SKM-1 (cell line): ENCODE results near the gene MDFI.

Experiments
- DNase-seq: peaks from one replicate; lab custom pipeline; 2025; ENCODE audit not compliant: unreplicated experiment; lab: John Stamatoyannopoulos, UW

Gene MDFI

DNA sequence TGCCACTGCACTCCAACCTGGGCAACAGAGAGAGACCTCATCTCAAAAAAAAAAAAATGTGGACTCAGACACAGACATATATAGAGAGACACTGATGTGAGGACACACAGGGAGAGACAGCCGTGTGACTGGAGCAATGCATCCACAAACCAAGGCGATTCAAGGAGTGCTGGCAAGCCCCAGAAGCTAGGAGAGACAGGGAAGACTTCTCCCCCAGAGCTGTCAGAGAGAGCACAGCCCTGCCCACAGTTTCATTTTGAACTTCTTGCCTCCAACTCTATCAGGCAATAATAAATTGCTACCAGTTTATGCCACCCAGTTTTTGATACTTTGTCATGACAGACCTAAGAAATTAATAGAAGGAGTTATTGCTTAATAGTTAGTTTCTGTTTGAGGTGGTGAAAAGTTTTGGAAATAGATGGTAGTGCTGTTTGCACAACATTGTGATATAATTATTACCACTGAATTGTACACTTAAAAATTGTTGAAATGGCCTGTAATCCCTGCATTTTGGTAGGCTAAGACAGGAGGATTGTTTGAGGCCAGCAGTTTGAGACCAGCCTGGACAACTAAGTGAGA, 5.1 kb upstream of the MDFI start:
- no peak for DNase-seq

DNA sequence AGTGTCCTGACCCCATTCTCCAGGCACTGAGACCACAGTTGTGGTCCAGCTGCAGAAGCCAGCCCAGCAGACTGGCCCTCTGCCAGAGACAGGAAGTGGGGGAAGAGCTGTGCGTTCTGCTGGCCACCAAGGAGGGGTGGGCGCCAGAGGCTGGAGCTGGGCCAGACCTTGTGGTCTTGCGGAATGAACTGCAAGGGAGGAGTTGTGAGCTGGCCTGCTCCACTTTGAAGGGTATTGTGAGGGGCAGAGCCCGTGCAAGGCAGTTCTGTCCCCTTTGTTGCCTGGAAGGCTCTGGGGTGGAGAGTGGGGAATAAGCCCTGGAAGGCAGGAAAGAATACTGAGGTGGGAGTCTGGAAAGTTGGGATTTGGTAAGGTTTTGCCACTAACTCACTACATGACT, 3.6 kb upstream of the MDFI start:
- DNase-seq: no peak

DNA sequence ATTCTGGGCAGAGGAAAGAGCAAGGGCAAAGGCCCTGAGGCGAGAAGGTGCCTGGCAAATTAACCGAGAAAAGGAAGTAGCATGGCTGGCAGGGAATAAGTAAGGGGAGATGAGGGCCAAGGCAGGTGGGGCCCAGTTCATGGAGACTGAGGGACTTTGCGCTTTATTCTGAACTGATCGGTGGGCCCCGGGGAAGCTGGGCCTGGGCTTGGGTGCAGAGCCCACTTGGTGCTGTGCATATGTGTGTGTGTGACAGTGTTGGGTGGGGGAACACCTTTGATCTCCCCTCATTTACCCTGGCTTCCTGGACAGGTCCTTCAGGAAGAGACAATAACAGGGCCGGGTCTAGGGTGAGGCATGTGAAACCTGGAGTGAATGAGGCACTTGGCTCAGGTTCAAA, 2.9 kb upstream of the MDFI start:
- DNase-seq: no peak

DNA sequence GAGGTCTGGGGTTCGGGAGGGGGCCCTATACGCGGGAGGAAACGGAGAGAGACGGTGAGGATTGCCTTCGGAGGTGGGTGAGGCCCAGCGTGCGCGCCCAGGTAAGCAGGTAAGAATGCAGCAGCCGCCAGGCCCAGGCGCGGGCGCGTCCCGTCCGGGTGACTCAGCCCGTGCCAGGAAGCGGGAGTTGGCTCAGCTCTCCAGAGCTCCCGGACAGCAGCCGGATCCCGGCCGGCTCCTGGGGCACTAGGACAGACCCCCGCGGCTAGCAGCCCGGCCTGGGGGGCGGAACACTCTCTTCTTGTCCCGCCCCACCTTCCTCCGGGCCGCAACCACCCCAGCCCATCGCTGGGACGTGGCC, 1.5 kb upstream of the MDFI start:
- no peak for DNase-seq

DNA sequence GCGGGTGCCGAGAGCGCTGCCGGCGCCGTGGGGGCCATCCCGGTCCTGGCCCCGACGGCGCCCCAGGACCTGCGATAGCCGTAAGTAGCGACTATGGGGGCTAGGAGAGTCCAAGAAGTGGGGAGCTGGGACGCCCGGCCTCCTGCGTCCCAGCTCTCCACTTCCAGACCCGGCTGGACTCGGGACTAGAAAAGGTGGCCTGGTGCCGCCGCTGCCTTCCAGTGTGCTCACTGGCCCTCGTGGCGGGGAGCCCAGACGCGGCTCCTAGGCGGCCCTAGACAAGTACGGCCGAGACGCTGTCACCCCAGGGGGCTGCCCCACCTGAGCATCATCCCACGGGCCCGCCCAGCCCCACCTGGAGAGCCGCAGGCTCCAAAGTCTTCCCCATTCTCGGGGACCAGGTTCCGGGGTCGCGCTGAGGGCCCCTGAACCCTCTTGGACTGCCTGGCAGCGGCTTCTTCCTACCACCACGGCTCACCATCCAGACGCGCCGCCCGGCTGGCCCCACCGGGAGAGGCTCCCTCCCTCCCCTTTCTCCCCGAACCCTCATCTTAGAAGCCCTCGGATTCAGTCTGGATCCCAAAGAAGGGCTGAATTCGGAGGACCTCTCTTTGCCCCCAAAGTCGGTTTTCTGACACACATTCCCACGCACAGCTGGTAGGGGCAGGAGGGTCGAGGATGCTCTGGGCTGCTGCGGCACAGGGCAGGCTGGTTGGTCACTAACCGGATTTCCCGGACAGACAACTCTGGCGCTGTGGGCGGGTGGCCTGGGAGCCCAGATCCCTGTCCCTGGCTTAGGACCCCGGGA, 870 bp upstream of the MDFI start:
- no peak for DNase-seq

DNA sequence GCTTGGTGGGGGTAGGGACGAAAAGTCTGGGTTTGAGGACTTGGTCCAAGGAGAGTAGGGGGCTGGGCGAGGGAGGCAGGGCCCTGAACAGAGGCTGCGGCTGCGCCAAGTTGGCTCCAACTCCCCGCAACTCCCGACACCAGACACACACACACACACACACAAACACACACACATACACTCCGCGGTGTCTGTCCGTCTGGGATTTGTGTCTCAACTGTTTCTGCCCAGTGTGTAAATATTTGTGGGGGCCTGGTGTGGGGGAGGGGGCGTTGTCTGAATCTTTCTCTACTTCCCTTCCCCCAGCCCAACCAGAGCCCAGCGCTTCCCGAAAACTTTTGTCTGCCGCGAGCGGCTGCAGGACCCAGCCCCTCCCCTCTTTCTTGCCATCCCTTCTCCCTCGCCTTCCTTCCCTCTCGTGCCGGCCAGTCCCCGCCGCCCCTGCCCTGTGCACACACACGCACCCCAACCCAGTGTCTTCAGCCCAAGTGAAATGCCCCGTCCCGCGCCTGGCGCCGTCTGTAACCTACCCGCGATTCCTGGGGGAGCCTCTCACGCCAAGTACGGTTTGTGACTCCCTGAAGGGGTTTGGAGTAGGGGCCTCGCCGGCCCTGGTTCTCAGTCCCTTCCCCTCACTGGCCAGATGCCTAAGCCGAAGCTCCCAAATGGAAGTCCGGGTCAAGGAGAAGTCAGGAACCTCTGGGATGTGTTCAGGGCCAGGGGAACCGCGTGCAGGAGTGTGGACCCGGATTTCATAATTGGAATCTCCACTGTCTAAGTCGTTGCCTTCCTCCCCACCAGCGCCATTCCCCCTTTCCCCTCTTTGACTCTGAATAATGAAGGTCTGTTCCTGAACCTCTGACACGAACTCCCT, 904 bp downstream of the MDFI start:
- DNase-seq: no peak

DNA sequence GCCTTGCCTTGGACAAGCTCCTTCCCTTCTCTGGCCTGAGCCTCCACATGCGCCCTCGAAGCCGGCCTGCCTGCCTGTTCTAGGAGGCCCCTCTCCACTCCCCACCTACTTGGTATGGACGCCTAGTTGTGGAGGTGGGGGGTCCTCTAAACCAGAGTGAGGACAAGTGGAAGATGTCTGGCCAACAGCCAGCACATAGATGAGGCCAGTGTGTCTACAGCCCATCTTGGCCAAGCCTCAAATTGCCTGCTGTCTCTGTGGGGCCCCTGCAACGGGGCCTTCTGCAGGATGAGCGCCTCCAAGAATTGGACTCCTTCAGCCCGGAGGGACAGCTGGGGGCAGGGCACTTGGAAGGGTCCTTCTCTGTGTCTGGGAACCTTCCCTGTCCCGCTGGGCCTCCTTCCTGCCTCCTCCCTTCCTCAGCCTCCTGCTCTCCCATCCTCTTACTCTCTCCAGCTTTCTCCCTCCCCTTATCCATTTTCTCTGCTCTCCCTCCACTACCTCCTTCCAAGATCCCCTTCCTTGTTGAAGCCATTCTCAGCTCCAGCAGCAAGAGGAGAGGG, 1.6 kb downstream of the MDFI start:
- DNase-seq: no peak

DNA sequence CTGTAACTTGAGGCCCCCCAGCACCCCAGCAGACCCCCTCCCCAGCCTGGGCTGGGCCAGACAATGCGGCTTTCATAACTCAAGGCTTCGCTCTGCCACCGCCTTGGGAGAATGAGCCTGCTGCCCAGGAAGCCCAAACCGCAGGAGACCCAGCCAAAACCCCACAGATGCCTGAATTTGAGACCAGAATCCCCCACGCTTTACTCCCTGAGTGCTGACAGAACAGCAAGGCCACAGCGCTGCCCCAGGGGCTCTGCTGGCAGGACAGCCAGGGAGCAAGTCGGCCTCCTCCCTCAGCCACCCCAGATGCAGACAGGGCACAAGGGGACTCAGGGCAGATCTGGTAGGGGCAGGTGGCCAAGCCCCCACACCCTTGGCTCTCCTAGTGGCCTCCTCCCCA, 2.2 kb downstream of the MDFI start:
- no peak for DNase-seq

DNA sequence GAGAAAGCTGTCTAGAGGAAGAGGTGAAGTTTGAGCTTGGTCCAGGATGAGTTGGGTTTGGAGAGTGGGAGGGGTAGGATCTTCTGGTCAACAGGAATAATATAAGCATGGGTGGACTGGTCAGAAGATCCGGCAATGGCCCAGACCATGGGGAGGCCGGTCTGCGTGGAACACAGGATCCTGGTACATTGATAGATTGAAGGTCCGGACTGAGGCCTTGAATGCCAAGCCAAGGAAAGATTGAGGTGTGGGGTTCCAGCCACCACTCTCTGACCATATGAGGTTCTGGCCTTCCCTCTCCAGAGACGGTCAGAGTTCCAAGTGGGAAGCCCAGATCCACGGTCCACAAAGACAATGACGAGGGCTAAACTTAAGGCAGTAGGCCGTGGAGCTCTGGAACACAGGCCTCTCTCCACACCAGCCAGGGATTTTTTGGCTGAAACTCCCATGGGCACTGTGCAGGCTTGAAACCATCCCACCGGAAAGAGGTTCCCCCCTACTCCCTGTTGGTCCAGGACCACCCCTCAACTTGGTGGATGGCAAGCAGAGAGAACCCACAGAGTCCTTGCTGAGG, 3.2 kb downstream of the MDFI start:
- DNase-seq: no peak

DNA sequence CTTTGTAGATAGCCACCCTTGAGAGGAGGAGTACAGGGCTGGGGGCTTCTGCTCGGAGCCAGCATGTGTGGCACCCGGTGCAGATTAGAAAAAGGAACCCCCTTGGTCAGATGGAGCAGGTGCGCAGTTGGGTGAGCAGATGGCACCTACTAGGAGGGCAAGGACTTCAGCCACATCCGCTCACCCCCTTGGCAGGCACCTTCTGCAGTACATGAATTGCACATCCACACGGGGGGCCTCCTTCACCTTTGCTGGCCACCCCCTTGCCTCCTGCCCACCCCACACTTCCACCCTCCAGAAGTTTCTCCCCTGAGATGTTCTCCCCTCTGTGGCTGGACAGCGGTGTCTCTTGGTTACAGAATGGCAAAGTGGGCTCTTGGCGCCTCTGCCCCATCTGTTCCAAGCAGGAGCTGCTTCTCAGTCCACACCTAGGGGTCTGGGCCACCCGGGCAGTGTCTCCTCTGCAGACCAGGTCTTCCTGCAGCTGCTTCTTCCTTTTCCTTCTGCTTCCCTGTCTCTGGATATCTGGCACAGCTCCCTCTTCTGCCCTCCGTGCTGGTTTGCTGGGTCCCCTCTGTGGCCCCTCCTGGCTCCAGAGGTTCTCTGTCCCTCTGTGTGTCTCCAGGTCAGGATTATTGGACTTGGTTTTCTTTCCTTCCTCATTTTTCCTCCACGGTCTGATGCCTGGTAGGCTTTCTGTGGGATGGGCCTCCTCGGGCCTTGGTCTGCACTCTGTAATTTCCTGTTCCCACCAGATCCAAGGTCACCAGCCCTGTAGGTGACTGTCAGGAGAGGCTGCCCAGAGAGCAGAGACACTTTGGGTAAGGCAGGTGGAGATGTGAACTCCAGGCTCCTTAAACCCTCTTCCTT, 4.1 kb downstream of the MDFI start:
- DNase-seq: no peak

DNA sequence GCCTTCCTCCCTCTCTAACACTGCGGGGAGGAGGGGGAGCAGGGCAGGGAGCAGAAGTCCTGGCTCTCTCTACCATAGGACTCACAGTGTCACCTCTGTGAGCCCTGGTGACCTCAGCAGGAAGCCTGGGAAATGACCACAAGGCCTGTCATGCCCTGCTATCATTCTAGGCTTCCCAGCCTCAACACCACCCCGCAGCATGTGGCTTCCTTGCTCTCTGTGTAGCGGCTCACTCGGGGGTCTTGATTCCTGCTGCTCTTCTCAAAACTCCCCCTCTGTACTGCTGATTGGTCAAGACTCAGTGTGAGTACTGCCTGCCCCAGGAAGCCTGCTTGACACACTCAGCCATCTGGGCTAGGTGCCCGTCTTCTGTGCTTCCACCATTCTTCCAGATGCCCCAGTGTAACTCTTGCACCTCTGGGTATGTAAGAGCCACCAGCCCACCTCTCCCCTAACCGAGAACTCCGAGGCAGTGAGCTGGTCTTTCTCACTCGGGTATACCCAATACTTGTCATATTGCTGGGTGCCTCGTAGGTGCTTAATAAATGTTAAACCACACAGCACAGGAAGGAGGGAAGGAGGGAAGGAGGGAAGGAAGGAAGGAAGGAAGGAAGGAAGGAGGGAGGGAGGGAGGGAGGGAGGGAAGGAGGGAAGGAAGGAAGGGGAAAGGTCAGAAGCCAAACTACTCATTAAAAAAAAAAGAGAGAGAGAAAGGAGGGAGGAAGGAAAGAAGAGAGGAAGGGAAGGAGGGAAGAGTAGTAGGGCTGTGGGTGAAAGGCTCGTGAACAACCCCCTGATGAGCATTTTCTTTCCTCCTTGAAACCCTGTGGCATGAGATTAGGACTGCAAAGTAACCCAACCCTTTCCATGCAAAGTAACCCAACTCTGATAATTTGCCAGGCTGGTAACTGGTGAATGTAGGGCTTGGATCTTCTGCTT, 5.0 kb downstream of the MDFI start:
- no peak for DNase-seq

DNA sequence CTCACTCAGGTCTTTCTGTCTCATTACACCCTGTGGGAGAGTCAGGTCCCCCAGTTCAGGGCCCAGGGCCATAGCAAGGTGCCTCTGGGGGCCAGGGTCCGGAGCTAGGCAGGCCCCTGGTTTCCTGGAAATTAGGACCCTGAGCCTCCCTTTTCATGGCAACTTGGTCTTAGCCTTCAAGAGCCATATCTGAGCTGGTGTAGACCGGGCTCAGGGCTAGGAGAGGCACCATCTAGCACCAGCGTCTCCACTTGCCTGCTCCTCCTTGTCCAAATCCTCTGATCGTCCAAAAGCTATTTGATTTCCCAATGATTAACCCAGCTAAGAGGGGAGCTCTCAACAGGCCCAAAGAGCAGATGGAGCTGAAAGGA, 5.6 kb downstream of the MDFI start:
- DNase-seq: no peak

DNA sequence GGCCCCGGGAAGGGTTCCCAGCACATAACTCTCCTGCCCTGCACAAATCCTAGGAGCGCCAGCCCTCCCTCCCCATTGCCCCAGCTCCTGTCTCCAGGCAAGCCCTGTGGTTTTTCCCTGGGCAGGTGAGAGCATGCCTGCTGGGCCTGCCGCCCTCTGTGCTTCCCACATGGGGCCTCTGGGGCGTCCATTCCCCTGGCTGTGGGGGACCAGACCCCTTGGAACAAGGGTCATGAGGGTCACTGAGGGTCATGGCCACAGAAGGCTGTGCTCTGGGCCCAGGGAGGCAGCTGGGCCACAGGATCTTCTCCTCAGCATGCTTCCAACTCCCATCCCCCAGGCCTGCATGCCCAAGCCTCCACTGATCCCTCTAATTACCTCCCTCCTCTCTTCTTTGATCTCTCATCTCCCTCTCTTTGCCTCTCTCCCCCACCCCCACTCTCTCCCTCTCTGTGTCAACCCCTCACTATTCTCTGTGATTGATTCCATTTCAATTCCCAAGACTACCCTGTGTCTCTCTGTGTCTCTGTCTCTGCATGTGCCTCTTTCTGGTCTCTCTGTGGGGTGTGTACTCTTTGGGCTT, 6.1 kb downstream of the MDFI start:
- no peak for DNase-seq

DNA sequence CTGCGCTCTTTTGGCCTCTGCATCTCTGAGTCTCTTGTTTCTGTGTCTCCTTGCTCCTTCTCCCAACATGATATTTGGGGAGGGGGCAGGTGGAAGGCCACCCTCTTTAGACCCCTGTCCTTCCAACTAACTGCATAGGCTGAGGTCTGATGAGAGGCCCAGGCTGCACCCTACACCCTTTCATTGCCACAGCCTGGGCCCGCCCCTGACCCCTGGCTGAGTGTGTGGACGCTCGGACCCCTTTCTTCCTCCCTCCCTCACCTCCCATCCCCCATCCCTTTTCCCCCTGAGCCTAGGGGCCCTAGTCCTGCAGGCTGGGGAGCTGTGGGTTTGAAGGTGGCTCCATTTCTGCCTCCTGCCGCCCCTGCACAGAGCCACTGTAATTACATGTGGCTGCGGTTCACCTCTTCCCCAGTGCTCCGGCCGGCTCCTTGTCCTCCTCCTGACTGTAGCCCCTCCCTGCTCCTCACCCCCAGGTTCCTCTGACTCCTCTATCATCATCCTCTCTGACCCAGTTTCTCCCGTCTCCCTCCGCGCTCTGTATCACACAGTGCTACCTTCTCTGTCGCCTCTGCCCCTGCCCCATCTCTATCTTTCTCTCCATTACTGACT, 6.8 kb downstream of the MDFI start:
- DNase-seq: no peak

DNA sequence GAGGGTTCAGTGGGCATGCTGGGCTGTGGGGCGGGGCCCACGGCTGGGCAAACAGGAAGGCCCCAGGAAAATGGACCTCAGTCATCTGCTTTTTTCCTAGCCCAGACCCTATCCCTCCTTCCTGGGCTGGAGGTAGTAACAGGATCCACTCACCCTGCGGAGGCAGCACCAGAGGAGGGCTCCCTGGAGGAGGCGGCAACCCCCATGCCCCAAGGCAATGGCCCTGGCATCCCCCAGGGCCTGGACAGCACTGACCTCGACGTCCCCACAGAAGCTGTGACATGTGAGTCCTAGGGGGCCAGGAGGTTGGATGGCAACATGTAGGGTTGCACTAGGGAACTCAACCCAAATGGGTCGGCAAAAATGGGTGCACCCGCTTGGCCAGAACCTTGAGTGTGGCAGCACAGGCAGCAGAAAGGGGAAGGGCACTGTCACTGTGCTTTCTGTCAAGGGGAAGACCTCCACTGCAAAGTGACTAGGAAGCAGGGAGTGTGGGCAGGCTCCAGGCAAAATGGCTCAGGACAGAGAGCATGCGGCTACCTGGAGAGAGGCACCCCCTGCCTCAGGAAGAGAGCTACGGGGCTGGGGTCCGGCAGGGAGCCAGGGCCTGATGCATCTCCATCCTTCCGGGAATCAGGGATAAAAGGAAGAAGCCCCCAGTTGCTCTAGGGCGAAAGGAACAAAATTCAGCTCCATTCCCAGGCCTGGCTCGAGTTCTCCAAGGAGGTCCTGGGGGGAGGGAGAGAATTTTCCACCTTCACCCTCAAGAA, 7.9 kb downstream of the MDFI start:
- no peak for DNase-seq

DNA sequence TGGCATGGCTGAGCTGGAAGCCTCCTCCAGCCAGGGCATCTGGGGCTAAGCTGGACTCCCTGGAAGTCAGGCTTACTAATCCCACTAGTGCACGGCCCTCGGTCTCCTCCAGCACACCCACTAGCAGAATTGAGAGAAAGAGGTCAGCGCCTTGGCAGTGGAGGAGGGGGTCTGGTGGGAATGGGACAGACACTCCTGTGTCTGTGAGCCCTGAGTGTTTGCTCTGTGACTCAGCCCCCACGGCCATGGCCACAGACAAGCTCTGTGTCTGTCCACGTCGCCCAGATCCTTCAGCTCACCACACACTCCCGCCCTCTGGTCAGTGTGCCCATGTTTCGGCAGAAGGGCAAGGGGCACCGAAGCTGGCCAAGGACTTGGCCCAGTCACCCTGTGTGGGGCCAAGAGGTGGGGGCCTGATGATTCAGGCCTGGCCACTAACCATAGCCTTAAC, 8.8 kb downstream of the MDFI start:
- no peak for DNase-seq

DNA sequence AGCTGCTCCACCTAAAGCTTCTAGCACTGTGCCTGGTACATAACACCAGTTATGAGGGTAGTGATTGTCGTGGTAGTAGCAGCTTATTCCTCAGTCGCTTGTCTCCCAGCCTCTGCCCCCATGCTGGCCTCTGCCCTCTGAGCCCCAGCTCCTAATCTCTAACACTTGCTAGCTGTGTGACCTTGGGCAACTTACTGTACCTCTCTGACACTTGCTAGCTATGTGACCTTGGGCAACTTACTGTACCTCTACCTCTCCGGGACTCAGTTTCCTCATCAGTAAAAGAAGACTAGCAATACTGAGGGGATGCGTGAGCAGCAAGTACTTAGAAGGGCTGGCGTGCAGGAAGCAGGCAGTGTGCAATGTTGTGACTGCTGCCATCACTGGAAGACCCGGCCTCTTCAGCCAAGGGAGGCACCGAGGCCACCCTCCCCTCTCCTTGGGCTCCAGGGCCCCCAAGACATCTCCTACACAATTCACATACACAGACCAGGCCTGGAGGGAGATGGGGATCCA, 9.9 kb downstream of the MDFI start:
- no peak for DNase-seq

DNA sequence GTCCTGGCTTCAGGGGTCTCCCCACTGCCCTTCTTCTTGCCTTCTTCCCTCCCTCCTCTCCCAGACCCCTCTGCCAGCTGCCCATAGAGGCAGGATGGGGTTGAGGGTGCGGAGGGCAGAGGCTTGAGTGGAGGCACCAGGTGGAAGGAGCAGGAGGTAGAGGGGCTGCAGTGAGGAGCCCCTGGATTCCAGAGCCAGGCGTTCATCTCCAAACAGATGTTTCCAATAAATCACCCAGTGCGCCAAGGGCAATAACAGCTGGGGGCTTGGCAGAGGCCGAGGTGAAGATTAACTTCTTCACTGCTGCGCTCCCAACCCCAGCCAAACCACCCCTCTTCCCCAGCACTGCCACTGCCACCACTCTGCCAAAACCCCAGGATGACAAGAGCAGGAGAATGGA, 10.7 kb downstream of the MDFI start:
- DNase-seq: no peak
